NB4 (cell line): ENCODE measurements around the gene BUD13.

ENCODE experiments used
- CTCF ChIP-seq: IDR thresholded peaks from one replicate; pipeline ENCODE4 v1.5.1; 2012; ENCODE audit warnings: low read depth, low read length
- POLR2A ChIP-seq: IDR thresholded peaks from 2 replicates; pipeline ENCODE4 v1.6.1; 2011; ENCODE audit warnings: mild to moderate bottlenecking; ENCODE audit not compliant: insufficient read length; ENCODE audit errors: extremely low read depth

DNA sequence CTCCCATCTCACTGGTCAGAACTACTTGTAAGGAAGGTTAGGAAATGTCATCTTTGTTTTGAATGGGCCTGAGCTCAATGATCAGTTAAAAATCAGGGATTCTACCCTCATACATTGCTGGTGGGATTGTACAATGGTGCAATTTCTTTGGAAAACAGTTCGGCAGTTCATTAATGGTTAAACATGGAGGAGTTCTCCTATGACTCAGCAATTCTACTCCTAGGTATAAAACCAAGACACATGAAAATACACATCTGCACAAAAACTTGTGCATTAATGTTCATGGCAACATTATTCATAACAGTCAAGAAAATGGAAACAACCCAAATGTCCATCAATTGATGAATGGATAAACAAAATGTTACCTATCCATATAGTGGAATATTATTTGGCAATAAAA is 23.8 kb upstream of the BUD13 start:
- no peak for TF ChIP-seq POLR2A
- TF ChIP-seq CTCF = no peak
